ENCODE measurements around the gene FSTL4.

The FSTL4 gene

GRCh38 chr5:133612249-133612860, at the start of gene FSTL4:
Gene FSTL4, minus strand, starts transcription at chr5:133612541.
- no peak for DNase-seq

GRCh38 chr5:133661389-133661788, 49.0 kb upstream of the FSTL4 start:
- no peak for DNase-seq

- DNase-seq, result no peak
Measured at GRCh38 chr5:133658327-133658726, 46.0 kb upstream of the FSTL4 start.

GRCh38 chr5:133657036-133657435, 44.7 kb upstream of the FSTL4 start:
- no peak for DNase-seq

GRCh38 chr5:133655966-133656365, 43.6 kb upstream of the FSTL4 start:
- DNase-seq, result no peak

- DNase-seq, result no peak
Measured at GRCh38 chr5:133653760-133654049, 41.4 kb upstream of the FSTL4 start.

- DNase-seq, result no peak
Measured at GRCh38 chr5:133652951-133653759, 40.8 kb upstream of the FSTL4 start.

GRCh38 chr5:133644000-133644865, 31.9 kb upstream of the FSTL4 start:
- DNase-seq, result no peak

GRCh38 chr5:133643365-133643764, 31.0 kb upstream of the FSTL4 start:
- DNase-seq, result no peak

GRCh38 chr5:133642153-133642722, 29.9 kb upstream of the FSTL4 start:
- no peak for DNase-seq

- no peak for DNase-seq
Measured at GRCh38 chr5:133641683-133642082, 29.3 kb upstream of the FSTL4 start.

- DNase-seq, result no peak
Measured at GRCh38 chr5:133639850-133640528, 27.6 kb upstream of the FSTL4 start.

GRCh38 chr5:133638436-133638835, 26.1 kb upstream of the FSTL4 start:
- no peak for DNase-seq

- no peak for DNase-seq
Measured at GRCh38 chr5:133637206-133637605, 24.9 kb upstream of the FSTL4 start.

- no peak for DNase-seq
Measured at GRCh38 chr5:133635051-133635450, 22.7 kb upstream of the FSTL4 start.

- DNase-seq, result no peak
Measured at GRCh38 chr5:133627180-133627579, 14.8 kb upstream of the FSTL4 start.

GRCh38 chr5:133624316-133624715, 12.0 kb upstream of the FSTL4 start:
- no peak for DNase-seq

GRCh38 chr5:133618141-133618540, 5.8 kb upstream of the FSTL4 start:
- DNase-seq, result no peak

GRCh38 chr5:133613743-133614142, 1.4 kb upstream of the FSTL4 start:
- DNase-seq, result no peak

GRCh38 chr5:133613184-133613583, 843 bp upstream of the FSTL4 start:
- DNase-seq, result no peak

- no peak for DNase-seq
Measured at GRCh38 chr5:133611357-133612248, 738 bp downstream of the FSTL4 start.

Data from activated gamma-delta T cell treated with Interleukin-2 at 50 U/mL for 16 hours (primary cell).